GM12874 (cell line): ENCODE results near the gene PLEKHA6.

Experiments
- TF ChIP-seq, protein P1 (sequence below): IDR thresholded peaks from 2 replicates; pipeline ENCODE4 v1.5.1; 2011; ENCODE audit warnings: low read depth, mild to moderate bottlenecking, control low read depth, low read length, moderate library complexity; ENCODE audit not compliant: insufficient read depth

PLEKHA6 gene

DNA sequence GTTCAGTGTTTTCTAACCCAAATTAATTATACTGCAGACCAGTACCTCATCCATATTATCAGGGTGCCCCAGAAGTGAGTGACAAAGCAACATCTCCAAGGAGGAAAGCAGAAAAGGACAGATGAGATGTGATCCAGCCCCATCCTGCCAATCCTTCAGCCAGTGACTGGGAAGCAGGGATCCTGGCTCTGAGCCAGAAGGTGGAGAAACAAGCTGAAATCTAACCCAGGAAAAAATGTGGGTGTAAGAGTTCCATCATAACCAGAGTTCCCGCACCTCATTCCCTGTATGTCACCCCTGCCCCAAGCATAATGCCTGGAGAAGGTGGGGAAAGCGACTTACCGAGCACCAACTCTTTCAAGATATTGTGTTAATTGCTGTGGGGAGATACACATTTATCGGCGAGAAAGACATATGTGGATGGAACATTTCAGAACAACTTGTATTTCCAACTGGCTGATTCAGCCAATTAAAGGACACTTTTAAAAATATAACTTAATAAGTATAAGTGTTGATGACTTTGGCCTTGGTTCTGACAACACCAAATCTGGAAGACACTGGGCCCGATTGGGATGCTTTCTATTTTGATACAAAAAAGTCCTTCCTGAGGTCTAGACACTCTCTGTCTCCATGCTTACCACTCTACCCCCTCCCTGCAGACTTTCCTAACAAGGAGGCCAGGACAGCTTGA, 14.9 kb downstream of the PLEKHA6 start:
- TF ChIP-seq, protein P1, sequence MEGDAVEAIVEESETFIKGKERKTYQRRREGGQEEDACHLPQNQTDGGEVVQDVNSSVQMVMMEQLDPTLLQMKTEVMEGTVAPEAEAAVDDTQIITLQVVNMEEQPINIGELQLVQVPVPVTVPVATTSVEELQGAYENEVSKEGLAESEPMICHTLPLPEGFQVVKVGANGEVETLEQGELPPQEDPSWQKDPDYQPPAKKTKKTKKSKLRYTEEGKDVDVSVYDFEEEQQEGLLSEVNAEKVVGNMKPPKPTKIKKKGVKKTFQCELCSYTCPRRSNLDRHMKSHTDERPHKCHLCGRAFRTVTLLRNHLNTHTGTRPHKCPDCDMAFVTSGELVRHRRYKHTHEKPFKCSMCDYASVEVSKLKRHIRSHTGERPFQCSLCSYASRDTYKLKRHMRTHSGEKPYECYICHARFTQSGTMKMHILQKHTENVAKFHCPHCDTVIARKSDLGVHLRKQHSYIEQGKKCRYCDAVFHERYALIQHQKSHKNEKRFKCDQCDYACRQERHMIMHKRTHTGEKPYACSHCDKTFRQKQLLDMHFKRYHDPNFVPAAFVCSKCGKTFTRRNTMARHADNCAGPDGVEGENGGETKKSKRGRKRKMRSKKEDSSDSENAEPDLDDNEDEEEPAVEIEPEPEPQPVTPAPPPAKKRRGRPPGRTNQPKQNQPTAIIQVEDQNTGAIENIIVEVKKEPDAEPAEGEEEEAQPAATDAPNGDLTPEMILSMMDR, result no peak

DNA sequence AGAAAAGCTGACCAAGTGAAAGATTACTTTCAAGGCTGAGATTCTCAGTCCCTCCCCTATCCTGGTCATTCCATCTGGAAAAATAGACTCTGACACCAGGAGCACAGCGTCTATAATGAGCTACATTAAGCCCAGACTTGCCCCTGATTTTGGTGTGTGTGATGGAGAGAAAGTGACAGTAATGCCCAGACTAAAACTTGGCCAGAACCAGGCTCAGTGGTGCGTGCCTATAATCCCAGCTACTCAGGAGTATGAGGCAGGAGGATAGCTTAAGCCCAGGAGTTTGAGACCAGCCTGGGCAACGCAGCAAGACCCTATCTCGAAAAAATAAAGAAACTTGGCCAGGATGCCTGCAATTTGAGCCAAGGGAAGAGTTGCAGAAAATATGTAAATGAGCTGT, 15.9 kb downstream of the PLEKHA6 start:
- TF ChIP-seq, protein P1, result no peak

DNA sequence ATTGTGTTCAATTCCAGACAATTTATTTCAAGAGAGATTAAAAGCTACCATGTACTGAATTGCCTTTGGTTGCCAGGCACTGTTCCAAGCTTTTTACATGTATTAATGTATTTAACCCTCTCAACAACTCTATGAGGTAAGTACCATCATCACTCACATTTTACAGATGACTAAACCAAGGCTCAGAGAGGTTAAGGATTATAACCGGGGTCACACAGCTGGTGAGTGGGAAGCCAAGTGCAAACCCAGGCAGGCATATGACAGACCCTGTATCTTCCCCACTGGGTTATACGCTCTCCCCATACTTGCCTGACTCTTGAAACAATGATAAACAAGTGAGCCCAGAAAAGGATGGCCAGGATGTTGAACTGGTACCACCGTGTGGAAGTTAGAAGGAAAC, 16.5 kb downstream of the PLEKHA6 start:
- TF ChIP-seq, protein P1, result no peak

DNA sequence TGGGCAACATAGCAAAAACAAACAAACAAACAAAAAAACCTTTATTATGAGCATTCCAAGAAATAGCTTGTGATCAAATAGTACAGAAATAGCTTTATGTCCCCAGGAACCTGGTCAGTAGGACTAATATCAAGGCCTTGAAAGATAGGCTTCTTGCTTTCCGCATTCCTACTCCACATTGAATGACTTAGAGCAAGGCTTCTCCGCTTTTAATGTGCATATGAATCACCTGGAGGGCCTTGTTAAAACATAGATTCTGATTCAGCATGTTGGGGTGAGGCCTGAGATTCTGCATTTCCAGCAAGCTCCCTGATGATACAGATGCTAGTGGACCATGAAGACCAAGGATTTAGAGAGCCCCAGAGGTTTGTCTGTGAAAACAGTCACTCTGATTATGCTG, 17.4 kb downstream of the PLEKHA6 start:
- TF ChIP-seq, protein P1, result no peak

DNA sequence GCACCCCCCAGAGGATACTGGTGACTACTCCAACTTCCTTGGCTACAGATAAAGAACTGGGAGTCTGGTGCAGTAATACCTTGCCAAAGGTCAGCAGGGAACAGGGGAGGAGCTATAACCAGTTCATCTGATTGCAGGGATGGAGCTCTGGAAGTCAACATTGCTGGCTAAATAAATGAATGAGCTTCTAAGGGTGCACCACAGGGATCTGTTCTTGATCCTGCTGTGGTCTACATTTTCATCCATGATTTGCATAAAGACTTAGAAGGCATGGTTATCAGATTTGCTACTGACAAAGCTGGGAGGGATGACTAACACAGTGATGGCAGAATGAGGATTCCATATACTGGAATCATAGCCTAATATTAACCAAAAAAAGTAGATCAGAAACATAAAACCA, 18.3 kb downstream of the PLEKHA6 start:
- TF ChIP-seq, protein P1, result no peak

DNA sequence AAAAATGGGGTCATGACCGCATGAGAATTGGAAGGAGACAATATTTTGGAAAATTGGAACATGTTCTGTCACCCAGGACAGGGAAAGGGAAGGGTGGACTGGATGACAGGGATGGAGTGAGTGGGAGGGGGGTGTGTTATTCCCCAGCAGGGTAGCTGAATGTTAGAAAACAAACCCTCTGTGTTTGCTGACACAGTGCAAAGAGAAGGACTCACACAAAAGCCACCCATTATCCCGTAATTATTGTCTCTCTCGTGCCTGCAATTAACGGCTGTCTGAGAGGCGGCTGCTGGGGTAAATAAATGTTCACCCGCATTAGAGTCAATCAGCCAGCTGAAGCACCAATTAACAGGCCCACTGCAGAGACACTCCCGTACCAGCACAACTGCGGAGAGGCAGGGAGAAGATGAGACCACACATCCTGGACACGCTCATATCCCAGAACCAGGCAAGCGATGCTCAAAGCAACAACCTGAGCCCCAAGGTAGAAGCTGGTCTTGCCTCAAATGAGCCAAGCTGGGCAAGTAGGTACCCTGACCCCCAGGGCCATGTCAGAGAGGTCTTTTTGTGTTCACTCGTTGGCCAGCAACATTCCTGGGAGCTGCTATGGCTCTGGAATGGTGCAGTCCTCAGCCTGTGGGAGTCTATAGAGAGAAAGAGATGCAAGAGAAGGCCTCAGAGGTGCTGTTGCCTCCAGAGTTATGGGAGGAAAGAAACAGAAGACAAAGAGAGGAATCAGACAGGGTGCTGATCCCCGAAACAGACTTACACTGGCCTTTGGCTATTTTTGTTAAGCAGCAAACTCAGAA, 19.4 kb downstream of the PLEKHA6 start:
- TF ChIP-seq, protein P1, result no peak

DNA sequence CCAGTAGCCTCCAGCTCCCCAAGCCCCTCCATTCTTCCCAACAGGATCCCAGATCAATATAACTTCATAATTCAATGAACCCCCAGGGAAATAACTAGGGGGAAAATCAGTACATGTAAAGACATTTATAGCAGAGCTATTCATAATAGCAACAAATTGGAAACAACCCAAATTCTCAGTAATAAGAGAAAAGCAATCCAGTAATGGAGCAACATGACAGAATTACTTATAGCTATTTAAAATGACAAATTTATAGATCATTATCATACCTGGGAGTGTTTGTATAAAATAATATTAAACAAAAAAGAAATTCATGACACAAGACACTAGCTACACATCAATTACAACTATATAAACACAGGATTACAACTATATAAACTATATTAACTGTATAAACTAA, 20.2 kb downstream of the PLEKHA6 start:
- TF ChIP-seq, protein P1, result no peak
